ENCODE data around the gene ATXN7. TPM values are rescaled to one million over a fixed set of nuclear protein-coding genes. Genes with fewer than 3 reads are reported as not detected.

The ATXN7 gene
- total and polyA plus RNA-seq, 2 of the 13 experiments (the other 11 are each of a cell fraction or from before 2014, with no cell fraction given): 13.8 to 20.0 TPM

DNA sequence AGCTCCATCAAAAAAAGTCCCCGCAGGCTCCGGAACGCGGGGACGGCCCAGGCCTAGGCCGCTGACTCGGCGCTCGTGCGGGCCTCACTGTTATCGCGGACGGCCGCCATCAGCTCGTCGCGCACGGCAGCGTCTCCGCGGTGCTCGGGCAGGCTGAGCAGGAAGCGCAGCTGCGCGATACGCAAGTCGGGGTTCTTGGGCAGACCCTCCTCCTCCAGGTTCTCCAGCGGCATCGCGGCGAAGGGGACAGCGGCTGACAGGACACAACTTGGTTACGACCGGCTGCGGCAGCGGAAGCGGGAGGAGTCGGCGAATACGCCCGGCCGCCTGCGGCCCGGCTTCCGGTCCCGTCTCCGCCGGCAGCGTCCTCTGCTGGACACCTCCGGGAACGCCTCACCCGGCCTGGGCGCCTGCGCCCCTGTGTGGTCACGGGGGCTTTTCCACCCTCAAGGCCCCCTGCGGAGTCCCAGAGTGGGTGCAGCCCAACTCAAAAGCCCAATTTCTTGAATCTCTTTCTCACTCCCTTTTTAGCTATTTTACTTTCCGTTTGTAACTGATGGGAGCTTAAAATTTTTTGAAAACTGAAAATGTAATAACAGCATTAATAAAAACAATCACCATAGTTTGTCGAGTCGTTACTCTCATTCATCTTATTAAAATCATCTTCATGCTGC lies 159.7 kb downstream of the ATXN7 start, which contains the start of gene PSMD6 (continued):
- TF ChIP-seq TMF1 (CRISPR knock-in tag; IDR thresholded peaks at IDR 0.05; ENCODE audit: low read depth) (peak; percentile 71; the same call in 1 of the 2 replicates), GABPA (IDR thresholded peaks at IDR 0.05; ENCODE audit: low read depth, low read length) (peak; percentile 97), GABPA (CRISPR knock-in tag; IDR thresholded peaks at IDR 0.05; ENCODE audit: low read depth) (peak; percentile 94), SP4 (CRISPR knock-in tag; IDR thresholded peaks at IDR 0.05) (peak; percentile 44; the same call in 1 of the 2 replicates), ZFP91 (CRISPR knock-in tag; IDR thresholded peaks at IDR 0.05; ENCODE audit: borderline replicate concordance) (peak; percentile 94), ZBTB26 (CRISPR knock-in tag; IDR thresholded peaks at IDR 0.05; ENCODE audit: borderline replicate concordance) (peak; percentile 69; the same call in 1 of the 2 replicates), HOXA3 (CRISPR knock-in tag; IDR thresholded peaks at IDR 0.05) (peak; percentile 95), ZNF589 (CRISPR knock-in tag; conservative IDR thresholded peaks at IDR 0.05) (0 out of 2 replicates have a peak, but pooled peaks have one; percentile 72), PHB2 (IDR thresholded peaks at IDR 0.05; ENCODE audit: partially characterized antibody) (no peak), KDM2A (CRISPR knock-in tag; IDR thresholded peaks at IDR 0.05; ENCODE audit: borderline replicate concordance, low read depth) (peak; percentile 98), GATAD2A (CRISPR knock-in tag; IDR thresholded peaks at IDR 0.05) (peak; percentile 24), CBX5 (CRISPR knock-in tag; IDR thresholded peaks at IDR 0.05; ENCODE audit: borderline replicate concordance) (peak; percentile 91; the same call in 1 of the 2 replicates), ZKSCAN5 (CRISPR knock-in tag; IDR thresholded peaks at IDR 0.05) (no peak), ZNF414 (CRISPR knock-in tag; IDR thresholded peaks at IDR 0.05) (0 out of 2 replicates have a peak, but pooled peaks have one; percentile 53), FIP1L1 (IDR thresholded peaks at IDR 0.05; ENCODE audit: borderline replicate concordance, insufficient read depth, low read depth, low read length) (no peak), ZNF501 (CRISPR knock-in tag; IDR thresholded peaks at IDR 0.05) (peak; percentile 76)
- TF ChIP-seq, protein P1, sequence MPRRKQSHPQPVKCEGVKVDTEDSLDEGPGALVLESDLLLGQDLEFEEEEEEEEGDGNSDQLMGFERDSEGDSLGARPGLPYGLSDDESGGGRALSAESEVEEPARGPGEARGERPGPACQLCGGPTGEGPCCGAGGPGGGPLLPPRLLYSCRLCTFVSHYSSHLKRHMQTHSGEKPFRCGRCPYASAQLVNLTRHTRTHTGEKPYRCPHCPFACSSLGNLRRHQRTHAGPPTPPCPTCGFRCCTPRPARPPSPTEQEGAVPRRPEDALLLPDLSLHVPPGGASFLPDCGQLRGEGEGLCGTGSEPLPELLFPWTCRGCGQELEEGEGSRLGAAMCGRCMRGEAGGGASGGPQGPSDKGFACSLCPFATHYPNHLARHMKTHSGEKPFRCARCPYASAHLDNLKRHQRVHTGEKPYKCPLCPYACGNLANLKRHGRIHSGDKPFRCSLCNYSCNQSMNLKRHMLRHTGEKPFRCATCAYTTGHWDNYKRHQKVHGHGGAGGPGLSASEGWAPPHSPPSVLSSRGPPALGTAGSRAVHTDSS (CRISPR knock-in tag; conservative IDR thresholded peaks at IDR 0.05): no peak
- TF ChIP-seq, protein P2, sequence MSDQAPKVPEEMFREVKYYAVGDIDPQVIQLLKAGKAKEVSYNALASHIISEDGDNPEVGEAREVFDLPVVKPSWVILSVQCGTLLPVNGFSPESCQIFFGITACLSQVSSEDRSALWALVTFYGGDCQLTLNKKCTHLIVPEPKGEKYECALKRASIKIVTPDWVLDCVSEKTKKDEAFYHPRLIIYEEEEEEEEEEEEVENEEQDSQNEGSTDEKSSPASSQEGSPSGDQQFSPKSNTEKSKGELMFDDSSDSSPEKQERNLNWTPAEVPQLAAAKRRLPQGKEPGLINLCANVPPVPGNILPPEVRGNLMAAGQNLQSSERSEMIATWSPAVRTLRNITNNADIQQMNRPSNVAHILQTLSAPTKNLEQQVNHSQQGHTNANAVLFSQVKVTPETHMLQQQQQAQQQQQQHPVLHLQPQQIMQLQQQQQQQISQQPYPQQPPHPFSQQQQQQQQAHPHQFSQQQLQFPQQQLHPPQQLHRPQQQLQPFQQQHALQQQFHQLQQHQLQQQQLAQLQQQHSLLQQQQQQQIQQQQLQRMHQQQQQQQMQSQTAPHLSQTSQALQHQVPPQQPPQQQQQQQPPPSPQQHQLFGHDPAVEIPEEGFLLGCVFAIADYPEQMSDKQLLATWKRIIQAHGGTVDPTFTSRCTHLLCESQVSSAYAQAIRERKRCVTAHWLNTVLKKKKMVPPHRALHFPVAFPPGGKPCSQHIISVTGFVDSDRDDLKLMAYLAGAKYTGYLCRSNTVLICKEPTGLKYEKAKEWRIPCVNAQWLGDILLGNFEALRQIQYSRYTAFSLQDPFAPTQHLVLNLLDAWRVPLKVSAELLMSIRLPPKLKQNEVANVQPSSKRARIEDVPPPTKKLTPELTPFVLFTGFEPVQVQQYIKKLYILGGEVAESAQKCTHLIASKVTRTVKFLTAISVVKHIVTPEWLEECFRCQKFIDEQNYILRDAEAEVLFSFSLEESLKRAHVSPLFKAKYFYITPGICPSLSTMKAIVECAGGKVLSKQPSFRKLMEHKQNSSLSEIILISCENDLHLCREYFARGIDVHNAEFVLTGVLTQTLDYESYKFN (CRISPR knock-in tag; conservative IDR thresholded peaks at IDR 0.05): 0 out of 2 replicates have a peak, but pooled peaks have one; percentile 24
- TF ChIP-seq, protein P3, sequence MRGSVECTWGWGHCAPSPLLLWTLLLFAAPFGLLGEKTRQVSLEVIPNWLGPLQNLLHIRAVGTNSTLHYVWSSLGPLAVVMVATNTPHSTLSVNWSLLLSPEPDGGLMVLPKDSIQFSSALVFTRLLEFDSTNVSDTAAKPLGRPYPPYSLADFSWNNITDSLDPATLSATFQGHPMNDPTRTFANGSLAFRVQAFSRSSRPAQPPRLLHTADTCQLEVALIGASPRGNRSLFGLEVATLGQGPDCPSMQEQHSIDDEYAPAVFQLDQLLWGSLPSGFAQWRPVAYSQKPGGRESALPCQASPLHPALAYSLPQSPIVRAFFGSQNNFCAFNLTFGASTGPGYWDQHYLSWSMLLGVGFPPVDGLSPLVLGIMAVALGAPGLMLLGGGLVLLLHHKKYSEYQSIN (CRISPR knock-in tag; IDR thresholded peaks at IDR 0.05; ENCODE audit: borderline replicate concordance): no peak

Data from HepG2 (cell line).